ENCODE measurements around the gene SENP7.
"Not testable (repeated sequence)": the region's sequence is repeated elsewhere in the genome, so short reads cannot be mapped to it uniquely, and the experiment has no call there.

The SENP7 gene

GRCh38 chr3:101453961-101454360, 59.1 kb downstream of the SENP7 start:
- DNase-seq (ENCODE audit: low read depth, low spot score) = no peak

GRCh38 chr3:101438641-101439040, 74.4 kb downstream of the SENP7 start:
- DNase-seq (ENCODE audit: low read depth, low spot score) = not testable (repeated sequence)

GRCh38 chr3:101433652-101434051, 79.4 kb downstream of the SENP7 start:
- DNase-seq (ENCODE audit: low read depth, low spot score) = no peak

GRCh38 chr3:101423984-101424888, 88.8 kb downstream of the SENP7 start:
- no peak for DNase-seq (ENCODE audit: low read depth, low spot score)

GRCh38 chr3:101418851-101419250, 94.2 kb downstream of the SENP7 start:
- DNase-seq (ENCODE audit: low read depth, low spot score) = no peak

GRCh38 chr3:101414121-101414520, 98.9 kb downstream of the SENP7 start:
- DNase-seq (ENCODE audit: low read depth, low spot score) = no peak

- no peak for DNase-seq (ENCODE audit: low read depth, low spot score)
These were observed 99.4 kb downstream of the SENP7 start for GRCh38 chr3:101413656-101414055.

- no peak for DNase-seq (ENCODE audit: low read depth, low spot score)
These were observed 121.5 kb downstream of the SENP7 start for GRCh38 chr3:101391413-101391950.

GRCh38 chr3:101388706-101389105, 124.3 kb downstream of the SENP7 start:
- no peak for DNase-seq (ENCODE audit: low read depth, low spot score)

GRCh38 chr3:101387351-101387750, 125.7 kb downstream of the SENP7 start:
- DNase-seq (ENCODE audit: low read depth, low spot score) = no peak

GRCh38 chr3:101384426-101384825, 128.6 kb downstream of the SENP7 start:
- no peak for DNase-seq (ENCODE audit: low read depth, low spot score)

GRCh38 chr3:101383656-101384055, 129.4 kb downstream of the SENP7 start:
- DNase-seq (ENCODE audit: low read depth, low spot score) = no peak

GRCh38 chr3:101383156-101383575, 129.8 kb downstream of the SENP7 start:
- peak; percentile 60 for DNase-seq (ENCODE audit: low read depth, low spot score)

GRCh38 chr3:101381809-101382208, 131.2 kb downstream of the SENP7 start:
- DNase-seq (ENCODE audit: low read depth, low spot score) = no peak

- no peak for DNase-seq (ENCODE audit: low read depth, low spot score)
These were observed 133.2 kb downstream of the SENP7 start for GRCh38 chr3:101379658-101380376.

- no peak for DNase-seq (ENCODE audit: low read depth, low spot score)
These were observed 135.2 kb downstream of the SENP7 start for GRCh38 chr3:101377796-101378195.

- no peak for DNase-seq (ENCODE audit: low read depth, low spot score)
These were observed 135.8 kb downstream of the SENP7 start for GRCh38 chr3:101377209-101377608.

GRCh38 chr3:101375586-101375985, 137.4 kb downstream of the SENP7 start:
- DNase-seq (ENCODE audit: low read depth, low spot score) = no peak

GRCh38 chr3:101362406-101362805, 150.6 kb downstream of the SENP7 start:
- no peak for DNase-seq (ENCODE audit: low read depth, low spot score)

GRCh38 chr3:101351829-101352228, 161.2 kb downstream of the SENP7 start:
- no peak for DNase-seq (ENCODE audit: low read depth, low spot score)

GRCh38 chr3:101340591-101340990, 172.4 kb downstream of the SENP7 start:
- no peak for DNase-seq (ENCODE audit: low read depth, low spot score)

- DNase-seq (ENCODE audit: low read depth, low spot score) = peak; percentile 4
These were observed 179.1 kb downstream of the SENP7 start for GRCh38 chr3:101333883-101334282.
